ENCODE results near the gene VPS4B. TPM values are rescaled to one million over a fixed set of nuclear protein-coding genes. Genes with fewer than 3 reads are reported as not detected.

VPS4B gene
- total and polyA plus RNA-seq, 2 of the 8 experiments (the other 6 are each of a cell fraction or from before 2014, with no cell fraction given): 7.2 to 45.3 TPM

- TF ChIP-seq SRF (IDR thresholded peaks at IDR 0.05; ENCODE audit: low read depth, low read length) (no peak), SP1 (IDR thresholded peaks at IDR 0.05; ENCODE audit: low read depth, low read length) (no peak), TCF12 (IDR thresholded peaks at IDR 0.05; ENCODE audit: low read depth, low read length) (no peak), FOSL1 (IDR thresholded peaks at IDR 0.05; ENCODE audit: insufficient read depth, low read depth, low read length) (no peak)
Measured at GRCh38 chr18:63365876-63366212, 56.4 kb downstream of the VPS4B start (continued).

All from H1 (cell line).